Fibroblast of the aortic adventitia (primary cell): ENCODE results near the gene SFTPB. TPM values are rescaled to one million over a fixed set of nuclear protein-coding genes. Genes with fewer than 3 reads are reported as not detected.

Experiments used
- DNase-seq: peaks from one replicate; pipeline ENCODE4 v3.0.0-alpha.2; 2010; ENCODE audit warnings: low read depth
- H3K4me3 ChIP-seq: 2 replicates; pipeline ENCODE4 v1.5.1; 2011; ENCODE audit warnings: low read depth, mild to moderate bottlenecking, control low read depth, low read length, moderate library complexity
- total RNA-seq: library from RNA; depleted of rRNA; stranded (reverse); fragments of >200 nt; gene quantifications from 2 replicates; pipeline ENCODE4 v1.2.3, GENCODE V29; 2012; ENCODE audit warnings: low replicate concordance
- TF ChIP-seq, protein P1 (sequence below): IDR thresholded peaks from 2 replicates; pipeline ENCODE4 v1.5.1; 2011; ENCODE audit warnings: mild to moderate bottlenecking, low read length, control low read depth, inconsistent platforms; ENCODE audit not compliant: insufficient read depth

Gene SFTPB
- total RNA-seq, 1 donor, result 0.09 TPM

DNA sequence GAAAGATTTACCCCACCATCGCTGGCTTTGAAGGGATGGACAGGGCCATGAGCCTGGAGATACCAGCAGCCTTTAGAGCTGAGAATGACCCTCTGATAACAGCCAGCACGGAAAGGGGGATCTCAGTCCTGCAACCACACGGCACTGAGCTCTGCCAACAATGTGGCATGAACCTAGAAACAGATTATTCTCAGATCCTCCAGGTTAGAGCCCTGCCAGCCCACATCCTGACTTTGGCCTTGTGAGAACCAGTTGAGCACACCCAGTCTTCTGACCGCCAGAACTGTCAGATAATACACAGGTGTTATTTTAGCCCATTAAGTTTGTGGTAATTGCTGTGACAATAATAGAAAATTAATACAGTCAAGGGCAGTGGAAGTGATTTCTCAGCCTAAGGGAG lies 16.8 kb upstream of the SFTPB start:
- TF ChIP-seq, protein P1, sequence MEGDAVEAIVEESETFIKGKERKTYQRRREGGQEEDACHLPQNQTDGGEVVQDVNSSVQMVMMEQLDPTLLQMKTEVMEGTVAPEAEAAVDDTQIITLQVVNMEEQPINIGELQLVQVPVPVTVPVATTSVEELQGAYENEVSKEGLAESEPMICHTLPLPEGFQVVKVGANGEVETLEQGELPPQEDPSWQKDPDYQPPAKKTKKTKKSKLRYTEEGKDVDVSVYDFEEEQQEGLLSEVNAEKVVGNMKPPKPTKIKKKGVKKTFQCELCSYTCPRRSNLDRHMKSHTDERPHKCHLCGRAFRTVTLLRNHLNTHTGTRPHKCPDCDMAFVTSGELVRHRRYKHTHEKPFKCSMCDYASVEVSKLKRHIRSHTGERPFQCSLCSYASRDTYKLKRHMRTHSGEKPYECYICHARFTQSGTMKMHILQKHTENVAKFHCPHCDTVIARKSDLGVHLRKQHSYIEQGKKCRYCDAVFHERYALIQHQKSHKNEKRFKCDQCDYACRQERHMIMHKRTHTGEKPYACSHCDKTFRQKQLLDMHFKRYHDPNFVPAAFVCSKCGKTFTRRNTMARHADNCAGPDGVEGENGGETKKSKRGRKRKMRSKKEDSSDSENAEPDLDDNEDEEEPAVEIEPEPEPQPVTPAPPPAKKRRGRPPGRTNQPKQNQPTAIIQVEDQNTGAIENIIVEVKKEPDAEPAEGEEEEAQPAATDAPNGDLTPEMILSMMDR, result no peak
- DNase-seq, result no peak
- no peak overlapping the region for H3K4me3 ChIP-seq

GRCh38 chr2:85684380-85684779 lies 16.4 kb upstream of the SFTPB start:
- TF ChIP-seq, protein P1, result no peak
- DNase-seq, result no peak
- H3K4me3 ChIP-seq, result no peak overlapping the region

DNA sequence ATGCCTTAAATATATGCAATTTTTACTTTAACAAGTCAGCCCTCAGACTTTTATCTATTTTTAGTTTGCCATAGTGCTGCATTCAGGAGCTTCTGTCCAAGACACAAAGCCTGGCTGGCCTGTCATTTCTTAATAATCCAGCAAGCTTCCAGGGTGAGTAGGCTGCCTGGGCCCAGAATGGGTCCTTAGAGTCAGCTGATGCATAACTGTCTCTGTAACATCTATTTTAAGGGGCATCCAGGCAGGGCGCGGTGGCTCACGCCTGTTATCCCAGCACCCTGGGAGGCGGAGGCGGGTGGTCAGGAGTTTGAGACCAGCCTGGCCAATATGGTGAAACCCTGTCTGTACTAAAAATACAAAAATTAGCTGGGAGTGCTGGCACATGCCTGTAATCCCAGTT lies 14.4 kb upstream of the SFTPB start:
- TF ChIP-seq, protein P1, result no peak
- peak; percentile 24 for DNase-seq
- H3K4me3 ChIP-seq, result no peak overlapping the region

DNA sequence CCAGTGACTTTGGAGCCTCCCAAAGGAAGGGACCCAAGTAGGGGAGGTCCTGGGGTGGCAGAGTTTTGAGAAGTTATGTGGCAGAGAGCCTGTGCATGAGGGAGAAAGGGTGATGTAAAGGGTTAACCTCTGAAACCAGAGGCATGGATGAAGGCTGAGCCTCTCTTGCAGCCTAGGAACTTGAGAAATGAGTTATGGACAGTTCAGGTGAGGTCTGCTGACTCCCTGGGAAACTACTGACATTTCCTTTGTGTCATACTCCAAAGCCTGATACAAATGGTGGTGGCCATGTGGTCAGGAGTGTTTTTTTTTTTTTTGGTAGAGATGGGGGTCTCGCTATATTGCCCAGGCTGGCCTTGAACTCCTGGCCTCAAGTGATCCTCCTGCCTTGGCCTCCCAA lies 13.8 kb upstream of the SFTPB start:
- no peak for DNase-seq
- TF ChIP-seq, protein P1, result no peak
- H3K4me3 ChIP-seq, result no peak overlapping the region

- H3K4me3 ChIP-seq, result no peak overlapping the region
- TF ChIP-seq, protein P1, result no peak
- DNase-seq, result no peak
These were observed 13.4 kb upstream of the SFTPB start for GRCh38 chr2:85681372-85681763.

GRCh38 chr2:85680707-85681371 lies 12.8 kb upstream of the SFTPB start:
- DNase-seq, result no peak
- TF ChIP-seq, protein P1, result no peak
- no peak overlapping the region for H3K4me3 ChIP-seq
